ENCODE data around the gene TCAP. TPM values are rescaled to one million over a fixed set of nuclear protein-coding genes. Genes with fewer than 3 reads are reported as not detected.
A peak's percentile ranks its signal among the peaks of the same experiment; 100 is the strongest.

TCAP gene
- total and polyA plus RNA-seq, 12 donors: 0.78 to 13.6 (median 1.8) TPM; not detected in 1

DNA sequence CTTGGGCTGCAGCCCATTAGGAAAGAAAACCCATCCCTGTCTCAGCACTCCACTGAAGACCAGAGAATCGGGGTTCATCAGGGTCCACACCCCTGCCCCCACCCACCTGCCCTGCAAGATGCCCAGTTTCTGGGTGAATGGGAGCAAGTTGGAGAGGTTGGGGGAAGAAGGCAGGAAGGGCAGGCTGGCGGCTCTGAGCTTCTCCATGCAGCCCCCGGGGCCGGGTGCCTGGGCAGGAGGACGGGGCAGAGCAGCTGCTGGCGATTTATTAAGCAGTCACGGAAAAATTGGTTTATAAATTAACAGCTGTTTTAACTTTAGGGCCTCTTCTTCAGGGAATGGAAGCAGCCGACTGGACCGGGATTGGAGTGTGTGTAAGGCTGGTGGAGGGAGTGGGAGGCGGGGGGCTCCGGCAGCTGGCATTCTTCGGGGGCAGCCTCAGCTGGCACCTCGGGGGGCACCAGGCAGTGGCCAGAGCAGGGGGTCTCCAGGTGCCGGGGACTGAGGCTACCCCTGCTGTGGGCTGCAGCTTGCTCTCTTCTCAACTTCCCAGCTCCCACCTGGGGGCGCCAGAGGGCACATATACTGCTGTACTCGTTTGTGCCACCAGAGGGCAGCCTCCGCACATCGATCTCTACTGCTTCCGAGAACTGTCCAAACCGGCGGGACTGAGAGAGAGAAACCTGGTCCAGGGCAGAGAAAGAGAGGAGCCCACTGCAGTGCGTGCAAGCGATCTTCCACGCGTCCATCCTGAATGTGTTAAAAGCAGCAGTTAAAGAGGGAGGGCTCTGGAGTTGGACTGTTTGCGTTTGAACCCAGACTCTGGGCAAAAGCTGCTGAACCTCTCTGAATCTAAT is 43.4 kb upstream of the TCAP start:
- Histone ChIP-seq H3K4me1 (replicated peaks in 1 of 2) (peaks cover 8 to 14% of the 10 kb centered on the region in 2 donors), H3K4me3 (no peak overlapping the region)

DNA sequence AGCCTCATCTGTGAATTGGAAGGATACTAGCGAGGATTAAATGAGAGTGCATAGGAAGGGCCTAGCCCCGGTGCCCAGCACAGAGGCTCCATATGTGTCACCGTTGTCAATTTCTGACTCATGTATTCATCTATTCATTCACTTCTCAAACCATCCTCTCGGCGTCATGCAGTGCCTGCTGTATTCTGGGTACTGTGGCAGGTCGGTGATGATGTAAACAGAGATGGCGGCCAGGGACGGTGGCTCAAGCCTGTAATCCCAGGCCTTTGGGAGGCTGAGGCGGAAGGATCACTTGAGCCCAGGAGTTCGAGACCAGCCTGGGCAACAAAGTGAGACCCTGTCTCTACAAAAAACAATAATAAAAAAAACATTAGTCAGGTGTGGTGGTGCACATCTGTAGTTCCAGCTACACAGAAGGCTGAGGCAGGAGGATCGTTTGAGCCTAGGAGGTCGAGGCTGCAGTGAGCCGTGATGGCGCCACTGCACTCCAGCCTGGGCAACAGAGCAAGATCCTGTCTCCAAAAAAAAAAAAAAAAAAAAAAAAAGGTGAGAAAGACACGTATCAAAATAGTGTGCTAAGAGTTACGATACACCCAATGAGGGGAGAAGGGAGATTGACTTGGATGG is 42.7 kb upstream of the TCAP start:
- intact Hi-C loops (cut with DNase I): loop anchor here (2.0 kb wide), 2 partner anchors 46 to 74 kb away; partner anchors contain the start of gene PNMT (in 1 of the 2)
- 58 to 62% (median 58%) methylated on average over 16 of the region's 16 CpGs for WGBS, 4 donors

More for the DNA sequence above, 43.4 kb upstream of the TCAP start:
- peaks cover 7% of the 10 kb centered on the region for H3K27me3 ChIP-seq
- peak; percentile 76 to 97 (median 89) for DNase-seq
- no peaks in the 10 kb centered on the region for H3K9me3 ChIP-seq (replicated peaks in 1 of 3)
- intact Hi-C loops (cut with DNase I): loop anchor here (2.0 kb wide), 3 partner anchors 47 to 135 kb away; partner anchors contain the start of gene PNMT (in 1 of the 2)
- H3K27ac ChIP-seq: peak overlapping the region in 1 of 5 donors; percentile 12
- no peaks in the 10 kb centered on the region for H3K36me3 ChIP-seq (replicated peaks in 1 of 2)
- 10 to 12% (median 11%) methylated on average over 25 to 26 of the region's 26 CpGs for WGBS, 4 donors
- TF ChIP-seq, protein P1, sequence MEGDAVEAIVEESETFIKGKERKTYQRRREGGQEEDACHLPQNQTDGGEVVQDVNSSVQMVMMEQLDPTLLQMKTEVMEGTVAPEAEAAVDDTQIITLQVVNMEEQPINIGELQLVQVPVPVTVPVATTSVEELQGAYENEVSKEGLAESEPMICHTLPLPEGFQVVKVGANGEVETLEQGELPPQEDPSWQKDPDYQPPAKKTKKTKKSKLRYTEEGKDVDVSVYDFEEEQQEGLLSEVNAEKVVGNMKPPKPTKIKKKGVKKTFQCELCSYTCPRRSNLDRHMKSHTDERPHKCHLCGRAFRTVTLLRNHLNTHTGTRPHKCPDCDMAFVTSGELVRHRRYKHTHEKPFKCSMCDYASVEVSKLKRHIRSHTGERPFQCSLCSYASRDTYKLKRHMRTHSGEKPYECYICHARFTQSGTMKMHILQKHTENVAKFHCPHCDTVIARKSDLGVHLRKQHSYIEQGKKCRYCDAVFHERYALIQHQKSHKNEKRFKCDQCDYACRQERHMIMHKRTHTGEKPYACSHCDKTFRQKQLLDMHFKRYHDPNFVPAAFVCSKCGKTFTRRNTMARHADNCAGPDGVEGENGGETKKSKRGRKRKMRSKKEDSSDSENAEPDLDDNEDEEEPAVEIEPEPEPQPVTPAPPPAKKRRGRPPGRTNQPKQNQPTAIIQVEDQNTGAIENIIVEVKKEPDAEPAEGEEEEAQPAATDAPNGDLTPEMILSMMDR (IDR thresholded peaks at IDR 0.05): peak; percentile 96 to 100 (median 100)
- TF ChIP-seq POLR2A (IDR thresholded peaks at IDR 0.05): no peak

DNA sequence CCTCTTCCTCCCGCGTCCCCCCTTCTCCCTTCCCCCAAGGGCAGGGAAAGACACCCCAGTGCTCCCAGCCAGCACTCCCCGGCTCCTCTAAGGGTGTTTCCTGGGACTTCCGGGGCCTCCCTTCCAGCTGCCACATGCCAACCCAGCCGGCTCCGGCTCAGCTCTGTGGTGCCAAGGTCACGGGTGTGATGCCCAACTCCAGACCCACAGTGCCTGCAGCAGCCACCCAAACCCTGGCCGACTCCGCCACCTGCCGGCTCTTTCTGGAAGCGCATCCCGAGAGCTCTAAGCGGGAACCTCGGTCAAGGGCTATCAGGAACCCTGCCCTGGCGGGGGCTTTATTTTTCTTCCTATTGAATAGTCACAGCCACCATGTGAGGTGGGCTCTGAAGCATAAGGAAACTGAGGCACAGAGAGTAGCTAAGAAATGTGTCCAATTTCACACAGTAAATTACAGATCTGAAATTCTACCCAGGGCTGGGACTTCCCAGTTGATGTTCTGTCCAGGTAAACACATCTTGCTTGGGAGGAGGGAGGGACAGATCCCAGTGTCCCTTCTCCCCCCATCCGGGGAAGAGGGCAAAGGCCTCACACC is 41.7 kb upstream of the TCAP start:
- H3K36me3 ChIP-seq (replicated peaks in 1 of 2): no peaks in the 10 kb centered on the region
- H3K27ac ChIP-seq: peak overlapping the region in 1 of 5 donors; percentile 46
- H3K9me3 ChIP-seq (replicated peaks in 1 of 3): no peaks in the 10 kb centered on the region
- peaks cover 12 to 19% of the 10 kb centered on the region in 2 donors for H3K4me1 ChIP-seq (replicated peaks in 1 of 2)
- peak; percentile 91 to 96 (median 94) for DNase-seq
- H3K4me3 ChIP-seq: no peak overlapping the region
- peaks cover 13% of the 10 kb centered on the region for H3K27me3 ChIP-seq
- WGBS, 4 donors: 0 to 5% (median 3%) methylated on average over 9 to 16 of the region's 16 CpGs
- intact Hi-C loops (cut with DNase I): loop anchor here (2.0 kb wide), 2 partner anchors 45 to 75 kb away; partner anchors contain the start of gene PNMT (in 1 of the 2)
- TF ChIP-seq, protein P1 (IDR thresholded peaks at IDR 0.05): peak; percentile 85 to 96 (median 92)
- TF ChIP-seq POLR2A (IDR thresholded peaks at IDR 0.05): no peak

More for the DNA sequence above, 42.7 kb upstream of the TCAP start:
- H3K9me3 ChIP-seq (replicated peaks in 1 of 3): no peaks in the 10 kb centered on the region
- H3K4me3 ChIP-seq: no peak overlapping the region
- no peak for TF ChIP-seq POLR2A (IDR thresholded peaks at IDR 0.05)
- TF ChIP-seq, protein P1 (IDR thresholded peaks at IDR 0.05): no peak
- H3K27me3 ChIP-seq: peaks cover 13% of the 10 kb centered on the region
- DNase-seq: no peak
- H3K4me1 ChIP-seq (replicated peaks in 1 of 2): peaks cover 15 to 21% of the 10 kb centered on the region in 2 donors
- no peaks in the 10 kb centered on the region for H3K36me3 ChIP-seq (replicated peaks in 1 of 2)
- H3K27ac ChIP-seq: peak overlapping the region in 1 of 5 donors; percentile 12
